ENCODE data around the gene NENF.

The NENF gene

GRCh38 chr1:212485913-212486618 lies 53.3 kb downstream of the NENF start:
- Histone ChIP-seq H3K4me2 (ENCODE audit: low read length) (no peak overlapping the region), H3K27me3 (ENCODE audit: control insufficient read depth, insufficient read depth, low read length) (peaks cover 8% of the 10 kb centered on the region), H3K4me3 (ENCODE audit: low read length) (no peak overlapping the region), H3K36me3 (ENCODE audit: insufficient read depth, low read length) (no peaks in the 10 kb centered on the region), H3K9ac (ENCODE audit: low read depth, low read length) (peak overlapping the region; percentile 6), H3K9me3 (replicated peaks; ENCODE audit: low read length) (no peaks in the 10 kb centered on the region), H3K4me1 (ENCODE audit: control insufficient read depth, insufficient read depth, low read length) (peaks cover 42% of the 10 kb centered on the region)

- Histone ChIP-seq H3K9ac (ENCODE audit: low read depth, low read length) (peak overlapping the region; percentile 6), H3K27me3 (ENCODE audit: control insufficient read depth, insufficient read depth, low read length) (peaks cover 10% of the 10 kb centered on the region), H3K36me3 (ENCODE audit: insufficient read depth, low read length) (no peaks in the 10 kb centered on the region)
These were observed 53.9 kb downstream of the NENF start for GRCh38 chr1:212486619-212486975.

GRCh38 chr1:212487286-212487685 lies 54.6 kb downstream of the NENF start:
- no peaks in the 10 kb centered on the region for H3K36me3 ChIP-seq (ENCODE audit: insufficient read depth, low read length)
- no peaks in the 10 kb centered on the region for H3K9me3 ChIP-seq (replicated peaks; ENCODE audit: low read length)
- no peak overlapping the region for H3K4me2 ChIP-seq (ENCODE audit: low read length)
- H3K4me1 ChIP-seq (ENCODE audit: control insufficient read depth, insufficient read depth, low read length): peaks cover 35% of the 10 kb centered on the region
- no peak overlapping the region for H3K9ac ChIP-seq (ENCODE audit: low read depth, low read length)
- H3K4me3 ChIP-seq (ENCODE audit: low read length): no peak overlapping the region
- H3K27me3 ChIP-seq (ENCODE audit: control insufficient read depth, insufficient read depth, low read length): peaks cover 16% of the 10 kb centered on the region

More at GRCh38 chr1:212486619-212486975, 53.9 kb downstream of the NENF start:
- no peak overlapping the region for H3K4me3 ChIP-seq (ENCODE audit: low read length)
- H3K4me1 ChIP-seq (ENCODE audit: control insufficient read depth, insufficient read depth, low read length): peaks cover 42% of the 10 kb centered on the region
- no peaks in the 10 kb centered on the region for H3K9me3 ChIP-seq (replicated peaks; ENCODE audit: low read length)
- H3K4me2 ChIP-seq (ENCODE audit: low read length): no peak overlapping the region

- Histone ChIP-seq H3K9me3 (replicated peaks; ENCODE audit: low read length) (no peaks in the 10 kb centered on the region), H3K9ac (ENCODE audit: low read depth, low read length) (no peak overlapping the region), H3K36me3 (ENCODE audit: insufficient read depth, low read length) (no peaks in the 10 kb centered on the region), H3K4me2 (ENCODE audit: low read length) (no peak overlapping the region), H3K4me3 (ENCODE audit: low read length) (no peak overlapping the region), H3K27me3 (ENCODE audit: control insufficient read depth, insufficient read depth, low read length) (peaks cover 16% of the 10 kb centered on the region), H3K4me1 (ENCODE audit: control insufficient read depth, insufficient read depth, low read length) (peaks cover 28% of the 10 kb centered on the region)
These were observed 55.2 kb downstream of the NENF start for GRCh38 chr1:212487774-212488435.

GRCh38 chr1:212488436-212489283 lies 55.9 kb downstream of the NENF start:
- Histone ChIP-seq H3K36me3 (ENCODE audit: insufficient read depth, low read length) (no peaks in the 10 kb centered on the region), H3K4me3 (ENCODE audit: low read length) (no peak overlapping the region), H3K4me1 (ENCODE audit: control insufficient read depth, insufficient read depth, low read length) (peaks cover 24% of the 10 kb centered on the region), H3K9me3 (replicated peaks; ENCODE audit: low read length) (no peaks in the 10 kb centered on the region), H3K4me2 (ENCODE audit: low read length) (no peak overlapping the region), H3K27me3 (ENCODE audit: control insufficient read depth, insufficient read depth, low read length) (peaks cover 20% of the 10 kb centered on the region), H3K9ac (ENCODE audit: low read depth, low read length) (no peak overlapping the region)

- Histone ChIP-seq H3K36me3 (ENCODE audit: insufficient read depth, low read length) (no peaks in the 10 kb centered on the region), H3K9ac (ENCODE audit: low read depth, low read length) (no peak overlapping the region)
These were observed 56.7 kb downstream of the NENF start for GRCh38 chr1:212489284-212489859.

GRCh38 chr1:212490276-212490675 lies 57.6 kb downstream of the NENF start:
- Histone ChIP-seq H3K36me3 (ENCODE audit: insufficient read depth, low read length) (no peaks in the 10 kb centered on the region), H3K9ac (ENCODE audit: low read depth, low read length) (no peak overlapping the region), H3K4me2 (ENCODE audit: low read length) (no peak overlapping the region), H3K27me3 (ENCODE audit: control insufficient read depth, insufficient read depth, low read length) (peaks cover 31% of the 10 kb centered on the region), H3K4me3 (ENCODE audit: low read length) (no peak overlapping the region), H3K4me1 (ENCODE audit: control insufficient read depth, insufficient read depth, low read length) (peaks cover 12% of the 10 kb centered on the region), H3K9me3 (replicated peaks; ENCODE audit: low read length) (no peaks in the 10 kb centered on the region)

More at GRCh38 chr1:212489284-212489859, 56.7 kb downstream of the NENF start:
- H3K4me3 ChIP-seq (ENCODE audit: low read length): no peak overlapping the region
- peaks cover 21% of the 10 kb centered on the region for H3K4me1 ChIP-seq (ENCODE audit: control insufficient read depth, insufficient read depth, low read length)
- no peak overlapping the region for H3K4me2 ChIP-seq (ENCODE audit: low read length)
- no peaks in the 10 kb centered on the region for H3K9me3 ChIP-seq (replicated peaks; ENCODE audit: low read length)
- H3K27me3 ChIP-seq (ENCODE audit: control insufficient read depth, insufficient read depth, low read length): peaks cover 26% of the 10 kb centered on the region

GRCh38 chr1:212491454-212491853 lies 58.7 kb downstream of the NENF start:
- H3K4me3 ChIP-seq (ENCODE audit: low read length): no peak overlapping the region

More at GRCh38 chr1:212491454-212491853, 58.7 kb downstream of the NENF start:
- H3K27me3 ChIP-seq (ENCODE audit: control insufficient read depth, insufficient read depth, low read length): peaks cover 41% of the 10 kb centered on the region
- peaks cover under 1% of the 10 kb centered on the region for H3K4me1 ChIP-seq (ENCODE audit: control insufficient read depth, insufficient read depth, low read length)
- no peaks in the 10 kb centered on the region for H3K9me3 ChIP-seq (replicated peaks; ENCODE audit: low read length)
- no peak overlapping the region for H3K4me2 ChIP-seq (ENCODE audit: low read length)
- H3K36me3 ChIP-seq (ENCODE audit: insufficient read depth, low read length): no peaks in the 10 kb centered on the region
- H3K9ac ChIP-seq (ENCODE audit: low read depth, low read length): no peak overlapping the region
